H9 (cell line): ENCODE measurements around the gene KLHDC7B. TPM values are rescaled to one million over a fixed set of nuclear protein-coding genes. Genes with fewer than 3 reads are reported as not detected.
A peak's percentile ranks its signal among the peaks of the same experiment; 100 is the strongest.

Source experiments
- DNase-seq: peaks from one replicate; pipeline ENCODE4 v3.0.0-alpha.2; 2017
- H2AFZ ChIP-seq: one replicate; pipeline ENCODE4 v1.6.1; 2013; ENCODE audit warnings: mild to moderate bottlenecking, low read length, control low read depth, moderate library complexity
- H2AK5ac ChIP-seq: 2 replicates; pipeline ENCODE4 v1.6.1; 2013; ENCODE audit warnings: low read length, control low read depth, mixed read lengths; ENCODE audit not compliant: insufficient read length
- H2BK120ac ChIP-seq: one replicate; pipeline ENCODE4 v1.6.1; 2013; ENCODE audit warnings: low read depth, mild to moderate bottlenecking, low read length, control low read depth, inconsistent platforms; ENCODE audit not compliant: poor library complexity, severe bottlenecking
- H2BK12ac ChIP-seq: 2 replicates; pipeline ENCODE4 v1.6.1; 2013; ENCODE audit warnings: low read length, control low read depth, mixed read lengths, low read depth; ENCODE audit not compliant: insufficient read length
- H2BK15ac ChIP-seq: 2 replicates; pipeline ENCODE4 v1.6.1; 2013; ENCODE audit warnings: low read depth, low read length, control low read depth
- H2BK20ac ChIP-seq: one replicate; pipeline ENCODE4 v1.6.1; 2013; ENCODE audit warnings: low read depth, mild to moderate bottlenecking, low read length, control low read depth, inconsistent platforms; ENCODE audit not compliant: poor library complexity, severe bottlenecking
- H2BK5ac ChIP-seq: 2 replicates; pipeline ENCODE4 v1.6.1; 2013; ENCODE audit warnings: low read length, control low read depth, mixed read lengths; ENCODE audit not compliant: insufficient read length
- H3K14ac ChIP-seq: 2 replicates; pipeline ENCODE4 v1.6.1; 2013; ENCODE audit warnings: low read length, control low read depth; ENCODE audit not compliant: insufficient read depth
- H3K18ac ChIP-seq: 2 replicates; pipeline ENCODE4 v1.6.1; 2013; ENCODE audit warnings: low read depth, mild to moderate bottlenecking, mixed read lengths, low read length, control low read depth; ENCODE audit not compliant: insufficient read length
- H3K23ac ChIP-seq: 2 replicates; pipeline ENCODE4 v1.6.1; 2013; ENCODE audit warnings: low read length, control low read depth, mixed read lengths, low read depth; ENCODE audit not compliant: insufficient read length
- H3K23me2 ChIP-seq: 2 replicates; pipeline ENCODE4 v1.6.1; 2013; ENCODE audit warnings: low read depth, mild to moderate bottlenecking, mixed read lengths, low read length, control low read depth; ENCODE audit not compliant: insufficient read length, poor library complexity, severe bottlenecking
- H3K27ac ChIP-seq: 2 replicates; pipeline ENCODE4 v1.5.1; 2013; ENCODE audit warnings: low read length, control low read depth, mixed read lengths, low read depth; ENCODE audit not compliant: insufficient read length
- H3K27me3 ChIP-seq: 2 replicates; pipeline ENCODE4 v1.6.1; 2013; ENCODE audit warnings: low read length, control low read depth, inconsistent platforms; ENCODE audit not compliant: insufficient read depth
- H3K4ac ChIP-seq: 2 replicates; pipeline ENCODE4 v1.6.1; 2013; ENCODE audit warnings: low read depth, mild to moderate bottlenecking, control low read depth, inconsistent platforms, low read length, moderate library complexity
- H3K4me1 ChIP-seq: 2 replicates; pipeline ENCODE4 v1.6.1; 2013; ENCODE audit warnings: low read length, control low read depth, inconsistent platforms; ENCODE audit not compliant: insufficient read depth
- H3K4me2 ChIP-seq: 2 replicates; pipeline ENCODE4 v1.6.1; 2013; ENCODE audit warnings: low read length, control low read depth, mixed read lengths; ENCODE audit not compliant: insufficient read length, insufficient read depth
- H3K56ac ChIP-seq: 2 replicates; pipeline ENCODE4 v1.6.1; 2013; ENCODE audit warnings: low read depth, mild to moderate bottlenecking, mixed read lengths, low read length, control low read depth; ENCODE audit not compliant: insufficient read length
- H3K79me1 ChIP-seq: 2 replicates; pipeline ENCODE4 v1.6.1; 2013; ENCODE audit warnings: low read depth, mild to moderate bottlenecking, moderate library complexity, low read length, control low read depth, inconsistent platforms; ENCODE audit not compliant: insufficient read depth, poor library complexity, severe bottlenecking
- H3K79me2 ChIP-seq: 2 replicates; pipeline ENCODE4 v1.6.1; 2013; ENCODE audit warnings: low read length, control low read depth, inconsistent platforms; ENCODE audit not compliant: insufficient read depth
- H3K9ac ChIP-seq: 2 replicates; pipeline ENCODE4 v1.6.1; 2013; ENCODE audit warnings: low read length, control low read depth, mixed read lengths; ENCODE audit not compliant: insufficient read length; ENCODE audit errors: extremely low read depth
- H3K9me3 ChIP-seq: one replicate; pipeline ENCODE4 v1.6.1; 2013; ENCODE audit warnings: low read depth, low read length, inconsistent platforms; ENCODE audit not compliant: control insufficient read depth
- H3T11ph ChIP-seq: one replicate; pipeline ENCODE4 v1.6.1; 2013; ENCODE audit warnings: mild to moderate bottlenecking, low read length, control low read depth, inconsistent platforms
- H4K20me1 ChIP-seq: one replicate; pipeline ENCODE4 v1.6.1; 2013; ENCODE audit not compliant: control insufficient read depth, insufficient read length, insufficient read depth
- H4K5ac ChIP-seq: 2 replicates; pipeline ENCODE4 v1.6.1; 2013; ENCODE audit warnings: low read depth, mild to moderate bottlenecking, mixed read lengths, low read length, control low read depth; ENCODE audit not compliant: insufficient read length
- H4K8ac ChIP-seq: replicated peaks from 2 replicates; pipeline ENCODE4 v1.6.1; 2013; ENCODE audit warnings: low read length, control low read depth, mixed read lengths, low read depth; ENCODE audit not compliant: insufficient read length
- H4K91ac ChIP-seq: 2 replicates; pipeline ENCODE4 v1.6.1; 2013; ENCODE audit warnings: low read depth, mild to moderate bottlenecking, moderate library complexity, mixed read lengths, low read length, control low read depth; ENCODE audit not compliant: insufficient read length
- H3K27ac Mint-ChIP-seq, 3 experiments: 2 replicates in 2 of 3; 3 replicates in 1 of 3; pipeline ENCODE4 v1.8.0; 2020 to 2021; ENCODE audit warnings: mixed read lengths in 3 of 3, mild to moderate bottlenecking in 1 of 3, moderate library complexity in 1 of 3
- H3K27me3 Mint-ChIP-seq: 2 replicates; pipeline ENCODE4 v1.8.0; 2021; ENCODE audit warnings: low read depth, mild to moderate bottlenecking, moderate library complexity, mixed read lengths
- H3K36me3 Mint-ChIP-seq, 3 experiments: 2 replicates in 2 of 3; 3 replicates in 1 of 3; pipeline ENCODE4 v1.8.0; 2020 to 2021; ENCODE audit warnings: low read depth in 3 of 3, mixed read lengths in 3 of 3; ENCODE audit not compliant: insufficient read depth in 1 of 3
- H3K4me1 Mint-ChIP-seq, 2 experiments: 2 replicates each; pipeline ENCODE4 v1.8.0; 2020; ENCODE audit warnings: mixed read lengths in 2 of 2
- H3K4me3 Mint-ChIP-seq, 2 experiments: 2 replicates in 1 of 2; 3 replicates in 1 of 2; pipeline ENCODE4 v1.8.0; 2020 to 2021; ENCODE audit warnings: mild to moderate bottlenecking in 2 of 2, mixed read lengths in 2 of 2, moderate library complexity in 1 of 2
- H3K9me3 Mint-ChIP-seq, 2 experiments: 2 replicates in 1 of 2; 3 replicates in 1 of 2; pipeline ENCODE4 v1.8.0; 2020; ENCODE audit warnings: mild to moderate bottlenecking in 2 of 2, mixed read lengths in 2 of 2, moderate library complexity in 1 of 2
- WGBS: extraction: QIAGEN DNeasy Blood & Tissue Kit; methylation state at CpG from one replicate; pipeline ENCODE4 v1.1.7; 2013; ENCODE audit warnings: missing lambda C conversion rate, low lambda C conversion rate, mixed read lengths; ENCODE audit not compliant: insufficient read length; ENCODE audit errors: extremely low coverage; 5-methylcytosine and 5-hydroxymethylcytosine counted together
- total RNA-seq: library from RNA; stranded (reverse); gene quantifications from 2 replicates; pipeline ENCODE4 v1.2.1, GENCODE V29; 2021
- TF ChIP-seq, protein P1 (sequence below): fragments of 200-600 bp; sonication (generic); conservative IDR thresholded peaks from 3 replicates; pipeline ENCODE4 v1.8.0; 2021; ENCODE audit warnings: antibody characterized with exemption, mild to moderate bottlenecking

The KLHDC7B gene
- total RNA-seq, 1 experiment from 2014 or later: not detected

DNA sequence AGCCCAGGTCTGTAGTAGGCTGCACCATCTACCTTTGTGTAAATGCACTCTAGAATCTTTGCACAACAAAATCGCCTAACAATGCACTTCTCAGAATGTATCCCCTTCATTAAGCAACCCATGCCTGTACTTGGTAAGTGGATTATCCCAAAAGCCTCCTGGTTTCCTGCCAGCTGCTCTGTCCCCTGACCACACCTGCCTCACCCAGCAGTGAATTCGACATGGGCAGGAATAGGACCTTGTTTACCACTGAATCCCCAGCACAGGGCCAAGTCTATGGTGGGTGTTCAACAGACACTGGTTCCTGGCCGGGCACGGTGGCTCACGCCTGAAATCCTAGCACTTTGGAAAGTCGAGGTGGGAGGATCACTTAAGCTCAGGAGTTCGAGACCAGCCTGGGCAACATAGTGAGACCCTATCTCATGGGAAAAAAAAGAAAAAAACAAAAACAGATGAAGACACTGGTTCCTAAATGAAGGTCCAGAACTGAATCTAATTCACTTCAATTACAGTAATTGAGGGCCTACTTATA lies 22.1 kb downstream of the KLHDC7B start:
- Histone ChIP-seq H2BK12ac (no peak overlapping the region), H3K27me3 (no peaks in the 10 kb centered on the region), H3K4ac (no peak overlapping the region), H3T11ph (no peak overlapping the region), H3K27ac (no peak overlapping the region), H3K23me2 (no peaks in the 10 kb centered on the region), H3K79me1 (no peaks in the 10 kb centered on the region), H3K9me3 (no peaks in the 10 kb centered on the region), H3K18ac (no peak overlapping the region), H3K4me2 (no peak overlapping the region), H3K56ac (no peak overlapping the region), H4K8ac (no peak overlapping the region), H3K14ac (no peak overlapping the region), H4K20me1 (no peaks in the 10 kb centered on the region), H4K5ac (no peak overlapping the region), H2AFZ (no peak overlapping the region), H2BK20ac (no peak overlapping the region), H3K9ac (no peak overlapping the region), H3K4me1 (no peaks in the 10 kb centered on the region), H3K79me2 (no peaks in the 10 kb centered on the region), H2BK120ac (no peak overlapping the region), H4K91ac (no peak overlapping the region), H2BK5ac (no peak overlapping the region), H2BK15ac (no peak overlapping the region), H3K23ac (no peak overlapping the region), H2AK5ac (no peak overlapping the region)
- Mint-ChIP-seq H3K4me1 (peaks cover 5 to 6% of the 10 kb centered on the region in 2 experiments; a peak in 3 of 4 replicates), H3K27ac (peak overlapping the region in 1 of 3 experiments; percentile 53; a peak in 1 of 7 replicates), H3K9me3 (no peaks in the 10 kb centered on the region), H3K27me3 (peaks cover 15% of the 10 kb centered on the region), H3K4me3 (no peak overlapping the region), H3K36me3 (peaks cover 13 to 52% (median 49%) of the 10 kb centered on the region in 3 experiments; a peak in 6 of 7 replicates)
- TF ChIP-seq, protein P1, sequence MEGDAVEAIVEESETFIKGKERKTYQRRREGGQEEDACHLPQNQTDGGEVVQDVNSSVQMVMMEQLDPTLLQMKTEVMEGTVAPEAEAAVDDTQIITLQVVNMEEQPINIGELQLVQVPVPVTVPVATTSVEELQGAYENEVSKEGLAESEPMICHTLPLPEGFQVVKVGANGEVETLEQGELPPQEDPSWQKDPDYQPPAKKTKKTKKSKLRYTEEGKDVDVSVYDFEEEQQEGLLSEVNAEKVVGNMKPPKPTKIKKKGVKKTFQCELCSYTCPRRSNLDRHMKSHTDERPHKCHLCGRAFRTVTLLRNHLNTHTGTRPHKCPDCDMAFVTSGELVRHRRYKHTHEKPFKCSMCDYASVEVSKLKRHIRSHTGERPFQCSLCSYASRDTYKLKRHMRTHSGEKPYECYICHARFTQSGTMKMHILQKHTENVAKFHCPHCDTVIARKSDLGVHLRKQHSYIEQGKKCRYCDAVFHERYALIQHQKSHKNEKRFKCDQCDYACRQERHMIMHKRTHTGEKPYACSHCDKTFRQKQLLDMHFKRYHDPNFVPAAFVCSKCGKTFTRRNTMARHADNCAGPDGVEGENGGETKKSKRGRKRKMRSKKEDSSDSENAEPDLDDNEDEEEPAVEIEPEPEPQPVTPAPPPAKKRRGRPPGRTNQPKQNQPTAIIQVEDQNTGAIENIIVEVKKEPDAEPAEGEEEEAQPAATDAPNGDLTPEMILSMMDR: no peak
- DNase-seq: no peak
- no CpG with 5 or more reads among the region's 7 CpGs for WGBS
